Activated naive CD4-positive, alpha-beta T cell treated with anti-CD3 and anti-CD28 coated beads for 36 hours (primary cell): ENCODE data around the gene KCTD19. TPM values are rescaled to one million over a fixed set of nuclear protein-coding genes. Genes with fewer than 3 reads are reported as not detected.

ENCODE experiments used
- CTCF ChIA-PET: fragments of 350-600 bp; sonication (Branson Sonifier 250); formaldehyde crosslinking; loops from one replicate; lab custom pipeline; 2021; ENCODE audit warnings: antibody characterized with exemption; lab: Charles Lee
- DNase-seq: peaks from one replicate; pipeline ENCODE4 v3.0.0-alpha.2; 2020
- H3K27ac Mint-ChIP-seq: one replicate; pipeline ENCODE4 v1.8.0; 2021; ENCODE audit warnings: mild to moderate bottlenecking, mixed read lengths
- H3K27me3 Mint-ChIP-seq: one replicate; pipeline ENCODE4 v1.8.0; 2021; ENCODE audit warnings: low read depth, mixed read lengths
- H3K36me3 Mint-ChIP-seq: one replicate; pipeline ENCODE4 v1.8.0; 2021; ENCODE audit warnings: low read depth, mixed read lengths
- H3K4me1 Mint-ChIP-seq: one replicate; pipeline ENCODE4 v1.8.0; 2021; ENCODE audit warnings: low read depth, mixed read lengths
- H3K4me3 Mint-ChIP-seq: one replicate; pipeline ENCODE4 v1.8.0; 2021; ENCODE audit warnings: mild to moderate bottlenecking, moderate library complexity, mixed read lengths
- H3K9me3 Mint-ChIP-seq: one replicate; pipeline ENCODE4 v1.8.0; 2021; ENCODE audit warnings: mixed read lengths
- intact Hi-C: fragments of 100-400 bp; cut with micrococcal nuclease; formaldehyde crosslinking; loops from one replicate; pipeline ENCODE4 v1.15.1; 2023
- total RNA-seq, 2 experiments: library from RNA; stranded (reverse); gene quantifications; one replicate each; pipeline ENCODE4 v1.2.3, GENCODE V29; 2021

Gene KCTD19
- total RNA-seq, 2 experiments from 2014 or later: 1.0 to 1.3 TPM

GRCh38 chr16:67265834-67266233, 60.7 kb downstream of the KCTD19 start:
- intact Hi-C loops: no loop called here
- CTCF ChIA-PET: interaction anchor here (1.0 to 2.0 kb wide), 5 partner anchors 14 to 134 kb away, joined by 3 to 4 read pairs (median 4); partner anchors contain the start of gene SLC9A5
- DNase-seq: no peak
- H3K27me3 Mint-ChIP-seq: peaks cover 16% of the 10 kb centered on the region
- H3K9me3 Mint-ChIP-seq: no peaks in the 10 kb centered on the region
- no peak overlapping the region for H3K4me3 Mint-ChIP-seq
- H3K36me3 Mint-ChIP-seq: no peaks in the 10 kb centered on the region
- H3K4me1 Mint-ChIP-seq: no peaks in the 10 kb centered on the region
- no peak overlapping the region for H3K27ac Mint-ChIP-seq

DNA sequence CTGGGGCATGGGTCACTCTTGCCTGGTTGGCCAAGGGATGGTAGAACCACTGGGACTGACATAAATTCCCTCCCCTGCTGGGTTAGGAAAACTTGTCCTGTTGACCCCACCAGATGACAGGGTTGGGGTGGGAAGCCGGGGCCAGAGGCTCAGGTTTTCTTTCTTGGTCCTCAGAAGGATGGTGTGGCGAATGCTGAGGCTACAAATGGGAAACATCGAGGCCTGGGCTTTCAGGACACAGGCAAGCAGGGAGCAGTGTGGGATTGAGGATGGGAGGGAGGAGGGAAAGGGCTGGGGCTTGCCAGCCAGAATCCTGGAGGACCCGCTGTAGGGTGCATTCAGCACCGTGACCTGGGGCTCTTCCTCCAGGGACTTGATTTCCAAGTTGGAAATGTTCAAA, 61.7 kb downstream of the KCTD19 start:
- Mint-ChIP-seq H3K36me3 (no peaks in the 10 kb centered on the region), H3K4me3 (no peak overlapping the region), H3K4me1 (no peaks in the 10 kb centered on the region), H3K27me3 (peaks cover 19% of the 10 kb centered on the region), H3K27ac (no peak overlapping the region), H3K9me3 (no peaks in the 10 kb centered on the region)
- CTCF ChIA-PET: interaction anchor here (0.8 to 1.3 kb wide), 2 partner anchors 74 to 135 kb away, joined by 4 read pairs; no protein-coding TSS in a partner anchor
- intact Hi-C loops: no loop called here
- DNase-seq: no peak

GRCh38 chr16:67264277-67264676, 62.3 kb downstream of the KCTD19 start:
- CTCF ChIA-PET: interaction anchor here (0.7 to 1.2 kb wide), 4 partner anchors 14 to 182 kb away, joined by 3 to 6 read pairs (median 4); partner anchors contain the start of gene SLC9A5
- Mint-ChIP-seq H3K27ac (no peak overlapping the region), H3K36me3 (peaks cover 3% of the 10 kb centered on the region), H3K4me1 (no peaks in the 10 kb centered on the region), H3K4me3 (no peak overlapping the region), H3K27me3 (peaks cover 23% of the 10 kb centered on the region), H3K9me3 (no peaks in the 10 kb centered on the region)
- no peak for DNase-seq
- intact Hi-C loops: no loop called here

DNA sequence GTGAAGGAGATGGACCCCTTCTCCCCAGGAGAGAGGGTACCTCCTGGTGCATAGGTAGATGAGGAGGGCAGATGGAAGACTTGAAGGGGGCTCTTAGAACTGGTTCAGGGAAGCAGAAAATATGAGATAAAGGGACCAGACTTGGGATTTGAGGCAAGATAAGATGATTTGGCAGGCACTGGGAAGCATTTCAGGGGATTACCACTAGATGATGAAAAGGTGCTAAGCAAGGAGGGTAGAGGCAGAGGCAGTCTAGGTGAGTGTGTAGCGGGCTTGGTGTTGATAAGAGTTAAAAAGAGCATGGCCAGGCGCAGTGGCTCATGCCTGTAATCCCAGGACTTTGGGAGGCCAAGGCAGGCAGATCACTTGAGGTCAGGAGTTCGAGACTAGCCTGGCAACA, 63.3 kb downstream of the KCTD19 start:
- Mint-ChIP-seq H3K27ac (no peak overlapping the region), H3K4me3 (no peak overlapping the region), H3K27me3 (peaks cover 23% of the 10 kb centered on the region), H3K4me1 (no peaks in the 10 kb centered on the region), H3K36me3 (peaks cover 3% of the 10 kb centered on the region), H3K9me3 (no peaks in the 10 kb centered on the region)
- CTCF ChIA-PET: interaction anchor here (1.0 to 1.2 kb wide), 3 partner anchors 14 to 183 kb away, joined by 3 to 6 read pairs (median 3); partner anchors contain the start of gene SLC9A5
- DNase-seq: no peak
- intact Hi-C loops: no loop called here

- CTCF ChIA-PET: interaction anchor here (0.6 to 1.9 kb wide), 28 partner anchors 11 to 206 kb away, joined by 3 to 13 read pairs (median 3); partner anchors contain the start of genes KCTD19, LRRC36, SLC9A5 and ZDHHC1
- H3K4me3 Mint-ChIP-seq: no peak overlapping the region
- no peak overlapping the region for H3K27ac Mint-ChIP-seq
- no peaks in the 10 kb centered on the region for H3K4me1 Mint-ChIP-seq
- no peaks in the 10 kb centered on the region for H3K9me3 Mint-ChIP-seq
- peaks cover 26% of the 10 kb centered on the region for H3K27me3 Mint-ChIP-seq
- intact Hi-C loops: loop anchor here (1.0 kb wide), 2 partner anchors 18 to 139 kb away; no protein-coding TSS in a partner anchor
- H3K36me3 Mint-ChIP-seq: peaks cover 7% of the 10 kb centered on the region
- DNase-seq: peak; percentile 51
Measured at GRCh38 chr16:67260426-67261063, 66.0 kb downstream of the KCTD19 start.

DNA sequence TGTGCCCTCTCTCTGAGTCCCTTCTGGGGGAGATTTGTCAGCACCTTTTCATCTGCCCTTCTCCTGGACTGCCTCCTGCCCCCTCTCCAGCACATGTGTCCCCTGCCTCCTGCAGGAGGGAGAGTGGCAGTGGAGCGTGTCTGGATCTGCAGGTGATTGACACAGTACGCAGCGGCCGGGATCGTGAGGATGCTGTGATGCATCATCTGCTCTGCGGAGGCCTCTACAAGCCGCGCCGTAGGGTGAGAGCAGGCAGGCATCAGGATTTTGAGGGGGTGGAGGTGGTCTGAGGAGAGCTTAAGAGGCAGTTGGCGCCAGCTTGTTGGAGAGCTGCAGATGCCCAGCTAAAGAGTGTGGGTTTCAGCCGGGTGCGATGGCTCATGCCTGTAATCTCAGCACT, 66.8 kb downstream of the KCTD19 start:
- H3K4me1 Mint-ChIP-seq: no peaks in the 10 kb centered on the region
- intact Hi-C loops: loop anchor here (1.0 kb wide), 2 partner anchors 19 to 140 kb away; no protein-coding TSS in a partner anchor
- DNase-seq: no peak
- CTCF ChIA-PET: interaction anchor here (0.7 to 1.9 kb wide), 13 partner anchors 10 to 191 kb away, joined by 3 to 13 read pairs (median 4); partner anchors contain the start of gene ZDHHC1
- no peaks in the 10 kb centered on the region for H3K9me3 Mint-ChIP-seq
- H3K27ac Mint-ChIP-seq: no peak overlapping the region
- peaks cover 25% of the 10 kb centered on the region for H3K27me3 Mint-ChIP-seq
- H3K4me3 Mint-ChIP-seq: no peak overlapping the region
- H3K36me3 Mint-ChIP-seq: peaks cover 7% of the 10 kb centered on the region

GRCh38 chr16:67258161-67258835, 68.2 kb downstream of the KCTD19 start:
- Mint-ChIP-seq H3K9me3 (no peaks in the 10 kb centered on the region), H3K4me1 (no peaks in the 10 kb centered on the region), H3K27me3 (peaks cover 21% of the 10 kb centered on the region), H3K27ac (no peak overlapping the region), H3K4me3 (no peak overlapping the region), H3K36me3 (peaks cover 7% of the 10 kb centered on the region)
- intact Hi-C loops: no loop called here
- CTCF ChIA-PET: interaction anchor here (1.3 kb wide), 1 partner anchor 87 kb away, joined by 3 read pairs; no protein-coding TSS in a partner anchor
- no peak for DNase-seq

- Mint-ChIP-seq H3K4me1 (no peaks in the 10 kb centered on the region), H3K27ac (no peak overlapping the region), H3K36me3 (peaks cover 7% of the 10 kb centered on the region), H3K4me3 (no peak overlapping the region), H3K9me3 (no peaks in the 10 kb centered on the region), H3K27me3 (peaks cover 21% of the 10 kb centered on the region)
- intact Hi-C loops: no loop called here
- CTCF ChIA-PET: interaction anchor here (0.6 to 1.3 kb wide), 2 partner anchors 87 to 113 kb away, joined by 3 to 4 read pairs; no protein-coding TSS in a partner anchor
- no peak for DNase-seq
Measured at GRCh38 chr16:67257486-67258160, 68.9 kb downstream of the KCTD19 start.

- Mint-ChIP-seq H3K27ac (no peak overlapping the region), H3K36me3 (peaks cover 7% of the 10 kb centered on the region), H3K9me3 (no peaks in the 10 kb centered on the region), H3K4me3 (no peak overlapping the region), H3K27me3 (peaks cover 13% of the 10 kb centered on the region), H3K4me1 (no peaks in the 10 kb centered on the region)
- CTCF ChIA-PET: no interaction called here
- no peak for DNase-seq
- intact Hi-C loops: no loop called here
Measured at GRCh38 chr16:67256701-67257230, 69.8 kb downstream of the KCTD19 start.

GRCh38 chr16:67255553-67256221, 70.9 kb downstream of the KCTD19 start:
- no peaks in the 10 kb centered on the region for H3K4me1 Mint-ChIP-seq
- H3K27me3 Mint-ChIP-seq: peaks cover 11% of the 10 kb centered on the region
- no peak overlapping the region for H3K4me3 Mint-ChIP-seq
- intact Hi-C loops: no loop called here
- H3K27ac Mint-ChIP-seq: no peak overlapping the region
- CTCF ChIA-PET: no interaction called here
- H3K9me3 Mint-ChIP-seq: no peaks in the 10 kb centered on the region
- DNase-seq: no peak
- peaks cover 7% of the 10 kb centered on the region for H3K36me3 Mint-ChIP-seq

GRCh38 chr16:67254801-67255552, 71.6 kb downstream of the KCTD19 start:
- H3K9me3 Mint-ChIP-seq: no peaks in the 10 kb centered on the region
- no peak overlapping the region for H3K27ac Mint-ChIP-seq
- peaks cover 12% of the 10 kb centered on the region for H3K27me3 Mint-ChIP-seq
- no peak for DNase-seq
- intact Hi-C loops: no loop called here
- H3K4me1 Mint-ChIP-seq: peaks cover 4% of the 10 kb centered on the region
- no peak overlapping the region for H3K4me3 Mint-ChIP-seq
- CTCF ChIA-PET: interaction anchor here (0.5 kb wide), 1 partner anchor 386 kb away, joined by 4 read pairs; no protein-coding TSS in a partner anchor
- peaks cover 7% of the 10 kb centered on the region for H3K36me3 Mint-ChIP-seq
